Sigmoid colon (tissue), 7 donors: Measurements from ENCODE around the gene RFNG. TPM values are rescaled to one million over a fixed set of nuclear protein-coding genes. Genes with fewer than 3 reads are reported as not detected.
"Not testable (repeated sequence)": the region's sequence is repeated elsewhere in the genome, so short reads cannot be mapped to it uniquely, and the experiment has no call there.

ENCODE experiments used
- DNase-seq: peaks from one replicate; pipeline ENCODE4 v3.0.0-alpha.2; 2019
- H3K27ac ChIP-seq, 4 donors: fragments of 200-600 bp; sonication (generic); one replicate each; pipeline ENCODE4 v1.5.1; 2016 to 2019; ENCODE audit warnings: mild to moderate bottlenecking in 1 of 4
- H3K27me3 ChIP-seq, 3 donors: fragments of 200-600 bp; sonication (generic); one replicate each; pipeline ENCODE4 v1.5.1; 2019; ENCODE audit warnings: mild to moderate bottlenecking in 1 of 3
- H3K36me3 ChIP-seq, 4 donors: fragments of 200-600 bp; sonication (generic); one replicate each; pipeline ENCODE4 v1.5.1; 2016 to 2019
- H3K4me1 ChIP-seq, 4 donors: fragments of 200-600 bp; sonication (generic); one replicate each; pipeline ENCODE4 v1.5.1; 2017 to 2019
- H3K4me3 ChIP-seq, 4 donors: fragments of 200-600 bp; sonication (generic); one replicate each; pipeline ENCODE4 v1.5.1; 2017 to 2019; ENCODE audit warnings: mild to moderate bottlenecking in 2 of 4, moderate library complexity in 1 of 4
- H3K9me3 ChIP-seq, 4 donors: fragments of 200-600 bp in 3 of 4; sonication (generic) in 3 of 4; one replicate each; pipeline versions ENCODE4 v1.5.1 to v1.6.1; 2013 to 2019
- CTCF ChIP-seq, 4 experiments: fragments of 450-650 bp in 3 of 4; fragments of 200-600 bp in 1 of 4; IDR thresholded peaks; one replicate each; pipeline ENCODE4 v1.5.1; 2016 to 2019; ENCODE audit warnings: antibody characterized with exemption in 4 of 4, mild to moderate bottlenecking in 3 of 4, moderate library complexity in 2 of 4
- EP300 ChIP-seq, 4 donors: sonication (generic); formaldehyde crosslinking; IDR thresholded peaks; one replicate each; pipeline ENCODE4 v1.6.1; 2017; ENCODE audit warnings: antibody characterized with exemption in 4 of 4
- POLR2A ChIP-seq, 2 donors: fragments of 450-650 bp; IDR thresholded peaks; one replicate each; pipeline ENCODE4 v1.6.1; 2016; ENCODE audit warnings: antibody characterized with exemption in 2 of 2, mild to moderate bottlenecking in 2 of 2, moderate library complexity in 2 of 2
- POLR2AphosphoS5 ChIP-seq, 4 donors: sonication (generic); formaldehyde crosslinking; IDR thresholded peaks; one replicate each; pipeline ENCODE4 v1.6.1; 2017; ENCODE audit warnings: antibody characterized with exemption in 4 of 4
- WGBS, 2 donors: extraction: QIAGEN DNeasy Blood & Tissue Kit; methylation state at CpG; one replicate each; pipeline ENCODE4 v1.1.7; 2013; 5-methylcytosine and 5-hydroxymethylcytosine counted together
- intact Hi-C: fragments of 100-400 bp; cut with DNase I; formaldehyde crosslinking; loops from one replicate; pipeline ENCODE4 v1.15.1; 2023
- polyA plus RNA-seq, 3 donors: library from polyadenylated mRNA; stranded (reverse); fragments of 200-250 nt; gene quantifications; one replicate each; pipeline ENCODE4 v1.2.3, GENCODE V29; 2013
- total RNA-seq, 4 donors: library from RNA; depleted of rRNA; stranded (reverse); fragments of >200 nt; gene quantifications; one replicate each; pipeline ENCODE4 v1.1.0, GENCODE V29; 2016
- donor health status: healthy with polysubstance abuse.
- donor health status: Bipolar disorder and iron deficiency.
- donor health status: healthy.

RFNG gene
- total and polyA plus RNA-seq, 7 donors: 13.6 to 38.6 (median 33.5) TPM

- TF ChIP-seq POLR2A (IDR thresholded peaks at IDR 0.05) (no peak), EP300 (IDR thresholded peaks at IDR 0.05) (no peak), CTCF (IDR thresholded peaks at IDR 0.05) (no peak), POLR2AphosphoS5 (IDR thresholded peaks at IDR 0.05) (no peak)
- Histone ChIP-seq H3K4me3 (no peak overlapping the region), H3K4me1 (peaks cover 3 to 21% (median 16%) of the 10 kb centered on the region in 4 donors), H3K36me3 (no peaks in the 10 kb centered on the region), H3K27ac (no peak overlapping the region), H3K9me3 (no peaks in the 10 kb centered on the region), H3K27me3 (no peaks in the 10 kb centered on the region)
- intact Hi-C loops: no loop called here
- 92 to 94% methylated on average over 8 of the region's 8 CpGs for WGBS, 2 donors
- DNase-seq: no peak
Observed at GRCh38 chr17:82039695-82040299, 11.8 kb downstream of the RFNG start.

DNA sequence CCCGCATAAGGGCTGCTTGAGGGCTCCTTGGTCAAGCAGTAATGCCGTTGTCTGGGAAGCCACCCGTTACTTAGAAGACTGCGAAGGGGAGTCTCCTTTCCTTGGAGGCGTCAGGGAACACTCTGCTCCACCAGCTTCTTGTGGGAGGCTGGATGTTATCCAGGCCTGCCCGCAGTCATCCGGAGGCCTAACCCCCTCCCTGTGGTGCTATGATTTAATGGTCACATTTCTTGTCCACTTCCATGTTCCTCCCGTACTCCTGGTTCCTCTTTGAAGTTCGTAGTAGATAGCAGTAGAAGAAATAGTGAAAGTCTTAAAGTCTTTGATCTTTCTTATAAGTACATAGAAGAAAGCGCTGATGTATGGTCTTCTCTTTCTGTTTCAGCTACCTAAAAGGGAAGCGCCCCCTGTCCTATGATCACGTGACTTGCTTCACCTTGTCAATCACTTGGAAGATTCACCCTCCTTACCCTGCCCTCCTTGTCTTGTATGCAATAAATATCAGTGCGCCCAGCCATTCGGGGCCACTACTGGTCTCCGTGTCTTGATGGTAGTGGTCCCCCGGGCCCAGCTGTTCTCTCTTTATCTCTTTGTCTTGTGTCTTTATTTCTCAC, 12.7 kb downstream of the RFNG start:
- peaks cover 3 to 21% (median 16%) of the 10 kb centered on the region in 4 donors for H3K4me1 ChIP-seq
- H3K9me3 ChIP-seq, H3K4me3 ChIP-seq, intact Hi-C loops, H3K36me3 ChIP-seq, H3K27ac ChIP-seq, DNase-seq, H3K27me3 ChIP-seq: not testable (repeated sequence)
- WGBS, 2 donors: 85 to 90% methylated on average over 16 of the region's 16 CpGs

- WGBS, 2 donors: 5 to 10% methylated on average over 10 of the region's 10 CpGs
- DNase-seq: no peak
- Histone ChIP-seq H3K9me3 (no peaks in the 10 kb centered on the region), H3K4me1 (peaks cover 3 to 21% (median 16%) of the 10 kb centered on the region in 4 donors), H3K27ac (peak overlapping the region; percentile 93 to 98 (median 98)), H3K4me3 (peak overlapping the region; percentile 58 to 77 (median 65)), H3K27me3 (peaks cover 0 to 11% (median 7%) of the 10 kb centered on the region in 3 donors), H3K36me3 (no peaks in the 10 kb centered on the region)
- TF ChIP-seq CTCF (IDR thresholded peaks at IDR 0.05): no peak
- TF ChIP-seq POLR2A (IDR thresholded peaks at IDR 0.05): no peak
- peak in 1 of 4 donors; percentile 27 for TF ChIP-seq EP300 (IDR thresholded peaks at IDR 0.05)
- intact Hi-C loops: loop anchor here (2.0 kb wide), 1 partner anchor 61 kb away; the partner anchor contains the start of gene FASN
Observed at GRCh38 chr17:82037889-82038195, 13.8 kb downstream of the RFNG start.

- H3K27ac ChIP-seq: peak within 1 kb of the TSS; percentile 93 to 98 (median 98)
- intact Hi-C loops: loop anchor here (2.0 kb wide), 1 partner anchor 62 kb away; the partner anchor contains the start of gene FASN
- H3K27me3 ChIP-seq: peaks cover 2 to 16% (median 13%) of the 10 kb centered on the region in 3 donors
- H3K36me3 ChIP-seq: no peaks in the 10 kb centered on the region
- WGBS, 2 donors: 0 to 1% methylated on average over 92 of the region's 92 CpGs
- TF ChIP-seq EP300 (IDR thresholded peaks at IDR 0.05) (no peak), POLR2AphosphoS5 (IDR thresholded peaks at IDR 0.05) (peak; percentile 95 to 97 (median 96)), POLR2A (IDR thresholded peaks at IDR 0.05) (peak; percentile 71 to 93), CTCF (IDR thresholded peaks at IDR 0.05) (peak in 3 of 4 experiments; percentile 36 to 78 (median 43))
- H3K9me3 ChIP-seq: no peaks in the 10 kb centered on the region
- peak within 1 kb of the TSS; percentile 58 to 77 (median 65) for H3K4me3 ChIP-seq
- peak; percentile 99 for DNase-seq
- H3K4me1 ChIP-seq: peaks cover 3 to 22% (median 17%) of the 10 kb centered on the region in 4 donors
Observed at GRCh38 chr17:82037092-82037888, 14.3 kb downstream of the RFNG start, which contains the start of gene DCXR. Gene DCXR (minus strand): TSS chr17:82037697. CDS start chr17:82037682, 15 bp downstream.

- intact Hi-C loops: loop anchor here (2.0 kb wide), 1 partner anchor 62 kb away; the partner anchor contains the start of gene FASN
- peaks cover 3 to 28% (median 23%) of the 10 kb centered on the region in 4 donors for H3K4me1 ChIP-seq
- TF ChIP-seq CTCF (IDR thresholded peaks at IDR 0.05): no peak
- TF ChIP-seq EP300 (IDR thresholded peaks at IDR 0.05): no peak
- no peak for TF ChIP-seq POLR2A (IDR thresholded peaks at IDR 0.05)
- no peak for TF ChIP-seq POLR2AphosphoS5 (IDR thresholded peaks at IDR 0.05)
Observed at GRCh38 chr17:82036634-82037091, 14.9 kb downstream of the RFNG start.

More at GRCh38 chr17:82036634-82037091, 14.9 kb downstream of the RFNG start:
- WGBS, 2 donors: 16 to 40% methylated on average over 23 of the region's 23 CpGs
- DNase-seq: no peak
- Histone ChIP-seq H3K4me3 (peak overlapping the region; percentile 58 to 77 (median 65)), H3K27ac (peak overlapping the region; percentile 93 to 98 (median 98)), H3K36me3 (no peaks in the 10 kb centered on the region), H3K9me3 (no peaks in the 10 kb centered on the region), H3K27me3 (peaks cover 6 to 21% (median 18%) of the 10 kb centered on the region in 3 donors)
